GM06990 (cell line): Measurements from ENCODE around the gene RPH3AL.

Experiments
- DNase-seq: peaks from one replicate; pipeline ENCODE4 v3.0.0-alpha.2; 2011; ENCODE audit not compliant: insufficient read length; ENCODE audit errors: extremely low read depth
- H3K27me3 ChIP-seq: replicated peaks from 2 replicates; pipeline ENCODE4 v1.6.0; 2011; ENCODE audit warnings: low read length; ENCODE audit not compliant: control insufficient read depth, insufficient read depth
- H3K36me3 ChIP-seq: 2 replicates; pipeline ENCODE4 v1.5.1; 2011; ENCODE audit warnings: low read length; ENCODE audit not compliant: control insufficient read depth, insufficient read depth
- H3K4me3 ChIP-seq: replicated peaks from 2 replicates; pipeline ENCODE4 v1.5.1; 2011; ENCODE audit warnings: low read depth, mild to moderate bottlenecking, control low read depth, low read length
- TF ChIP-seq, protein P1 (sequence below): IDR thresholded peaks from 2 replicates; pipeline ENCODE4 v1.5.1; 2011; ENCODE audit warnings: low read length, control low read depth, mild to moderate bottlenecking, inconsistent platforms; ENCODE audit not compliant: insufficient read depth, poor library complexity, severe bottlenecking

RPH3AL gene

DNA sequence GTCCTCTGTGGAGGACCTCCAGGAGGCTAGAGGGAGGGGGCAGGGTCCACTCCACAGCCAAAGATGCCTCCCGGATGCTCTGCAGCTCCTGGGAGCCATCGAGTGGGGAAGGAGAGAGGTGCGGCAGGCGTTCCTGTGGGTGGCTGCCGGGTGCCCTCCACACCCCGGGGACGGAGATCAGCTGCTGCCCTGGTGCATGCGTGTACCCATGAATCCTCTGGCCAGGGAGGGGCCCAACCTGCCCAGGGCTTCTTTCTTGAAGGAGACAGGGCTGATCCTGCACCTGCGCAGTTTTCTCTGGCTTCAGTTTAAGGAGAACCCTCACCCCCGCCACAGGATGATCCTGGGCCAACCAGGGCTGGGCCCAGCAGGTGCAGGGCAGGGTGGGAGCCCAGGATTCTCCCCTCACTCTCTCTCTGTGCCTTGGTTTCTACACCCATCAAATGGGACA, 137.7 kb downstream of the RPH3AL start:
- no peak for DNase-seq
- Histone ChIP-seq H3K27me3 (no peaks in the 10 kb centered on the region), H3K36me3 (no peaks in the 10 kb centered on the region), H3K4me3 (no peak overlapping the region)
- TF ChIP-seq, protein P1, sequence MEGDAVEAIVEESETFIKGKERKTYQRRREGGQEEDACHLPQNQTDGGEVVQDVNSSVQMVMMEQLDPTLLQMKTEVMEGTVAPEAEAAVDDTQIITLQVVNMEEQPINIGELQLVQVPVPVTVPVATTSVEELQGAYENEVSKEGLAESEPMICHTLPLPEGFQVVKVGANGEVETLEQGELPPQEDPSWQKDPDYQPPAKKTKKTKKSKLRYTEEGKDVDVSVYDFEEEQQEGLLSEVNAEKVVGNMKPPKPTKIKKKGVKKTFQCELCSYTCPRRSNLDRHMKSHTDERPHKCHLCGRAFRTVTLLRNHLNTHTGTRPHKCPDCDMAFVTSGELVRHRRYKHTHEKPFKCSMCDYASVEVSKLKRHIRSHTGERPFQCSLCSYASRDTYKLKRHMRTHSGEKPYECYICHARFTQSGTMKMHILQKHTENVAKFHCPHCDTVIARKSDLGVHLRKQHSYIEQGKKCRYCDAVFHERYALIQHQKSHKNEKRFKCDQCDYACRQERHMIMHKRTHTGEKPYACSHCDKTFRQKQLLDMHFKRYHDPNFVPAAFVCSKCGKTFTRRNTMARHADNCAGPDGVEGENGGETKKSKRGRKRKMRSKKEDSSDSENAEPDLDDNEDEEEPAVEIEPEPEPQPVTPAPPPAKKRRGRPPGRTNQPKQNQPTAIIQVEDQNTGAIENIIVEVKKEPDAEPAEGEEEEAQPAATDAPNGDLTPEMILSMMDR, result no peak

DNA sequence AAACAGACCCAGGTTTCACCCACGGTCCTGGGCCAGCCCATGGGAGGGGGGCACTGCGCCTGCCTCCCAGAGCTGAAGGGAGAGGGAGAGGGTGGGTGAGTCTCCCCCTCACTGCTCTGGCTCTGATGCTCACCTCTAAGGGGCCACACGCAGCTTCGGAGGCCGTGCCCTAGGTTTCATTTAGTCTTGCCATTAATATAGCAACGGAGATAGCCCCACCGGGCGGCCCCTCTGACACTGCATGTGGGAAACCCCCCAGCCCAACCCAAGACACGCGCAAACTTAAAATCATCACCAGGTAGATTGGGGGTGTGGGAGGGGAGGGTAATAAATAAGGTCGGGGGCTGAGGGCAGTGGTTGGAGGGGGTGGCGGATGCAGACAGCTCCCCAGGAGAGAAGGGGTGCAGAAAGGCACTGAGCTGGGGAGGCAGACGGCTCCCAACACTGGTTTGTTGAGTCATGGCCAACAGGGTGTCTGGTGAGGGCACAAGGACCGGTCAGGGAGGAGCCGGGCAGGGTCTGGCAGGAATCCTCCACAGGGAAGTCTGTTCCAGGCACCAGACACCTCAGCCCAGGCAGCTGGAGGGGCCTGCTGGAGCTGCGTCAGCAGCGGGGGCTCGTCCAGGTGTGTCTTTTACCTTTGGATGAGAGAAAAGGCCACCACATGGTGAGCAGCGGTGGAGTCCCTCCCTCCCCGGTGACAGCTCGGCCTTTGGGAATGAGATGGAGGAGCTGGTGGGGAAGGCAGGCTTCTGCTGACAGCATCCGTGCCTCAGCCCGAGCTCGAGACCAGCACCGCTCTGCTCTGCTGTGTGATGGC, 139.1 kb downstream of the RPH3AL start:
- no peak for DNase-seq
- Histone ChIP-seq H3K36me3 (no peaks in the 10 kb centered on the region), H3K27me3 (no peaks in the 10 kb centered on the region), H3K4me3 (no peak overlapping the region)
- TF ChIP-seq, protein P1, result no peak

- TF ChIP-seq, protein P1, result no peak
- no peaks in the 10 kb centered on the region for H3K27me3 ChIP-seq
Observed at GRCh38 chr17:210402-210801, 142.2 kb downstream of the RPH3AL start.

DNA sequence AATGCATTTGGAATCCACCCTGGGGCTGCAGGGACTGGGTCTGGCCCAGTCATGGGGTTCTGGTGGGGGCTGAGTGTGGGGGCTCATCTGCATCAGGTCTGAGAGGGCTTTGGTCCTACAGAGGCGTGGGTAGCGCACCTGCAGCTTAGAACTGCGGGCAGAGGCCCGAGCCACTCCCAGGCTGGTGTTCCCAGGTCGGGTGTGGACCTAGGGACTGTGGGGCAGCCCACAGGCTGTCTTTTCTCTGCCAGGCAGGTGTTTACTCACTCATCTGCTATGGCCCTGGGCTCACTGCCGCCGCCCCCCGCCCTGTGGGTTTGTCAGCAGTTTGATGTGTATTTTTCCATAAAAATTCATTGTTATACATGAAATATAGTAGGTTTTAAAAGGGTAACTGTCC, 144.2 kb downstream of the RPH3AL start:
- H3K4me3 ChIP-seq, result no peak overlapping the region
- no peaks in the 10 kb centered on the region for H3K27me3 ChIP-seq
- no peaks in the 10 kb centered on the region for H3K36me3 ChIP-seq
- no peak for DNase-seq
- TF ChIP-seq, protein P1, result no peak

More at GRCh38 chr17:210402-210801, 142.2 kb downstream of the RPH3AL start:
- DNase-seq, result no peak
- Histone ChIP-seq H3K36me3 (no peaks in the 10 kb centered on the region), H3K4me3 (no peak overlapping the region)

- DNase-seq, result no peak
- TF ChIP-seq, protein P1, result no peak
- H3K4me3 ChIP-seq, result no peak overlapping the region
- H3K36me3 ChIP-seq, result no peaks in the 10 kb centered on the region
- H3K27me3 ChIP-seq, result no peaks in the 10 kb centered on the region
Observed at GRCh38 chr17:207775-208174, 144.8 kb downstream of the RPH3AL start.
